HG03064 (cell line): ENCODE data around the gene HOXB4.

ENCODE experiments used
- ATAC-seq: cut with Tn5 transposase; IDR thresholded peaks from one replicate; pipeline ENCODE4 v1.9.1; 2021; ENCODE audit warnings: low read depth; ENCODE audit not compliant: unreplicated experiment

HOXB4 gene

GRCh38 chr17:48549914-48550501 is 28.1 kb downstream of the HOXB4 start:
- no peak for ATAC-seq

DNA sequence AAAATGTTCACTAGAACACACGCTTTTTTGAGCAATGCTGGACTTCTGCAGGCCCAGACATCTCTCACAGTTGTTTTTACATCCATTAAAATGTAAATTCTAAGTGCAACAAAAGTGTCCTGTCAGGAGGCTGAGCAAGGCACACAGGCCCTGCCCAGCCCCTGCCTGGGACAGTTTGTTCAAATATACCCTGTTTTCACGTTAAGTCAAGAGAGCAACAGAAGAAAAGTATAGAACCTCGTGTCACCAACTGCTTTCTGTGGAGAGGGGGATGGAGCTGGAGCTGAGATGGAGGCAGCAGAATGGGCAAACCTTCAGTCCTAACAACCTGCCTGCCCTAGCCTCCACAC is 28.9 kb downstream of the HOXB4 start:
- no peak for ATAC-seq

DNA sequence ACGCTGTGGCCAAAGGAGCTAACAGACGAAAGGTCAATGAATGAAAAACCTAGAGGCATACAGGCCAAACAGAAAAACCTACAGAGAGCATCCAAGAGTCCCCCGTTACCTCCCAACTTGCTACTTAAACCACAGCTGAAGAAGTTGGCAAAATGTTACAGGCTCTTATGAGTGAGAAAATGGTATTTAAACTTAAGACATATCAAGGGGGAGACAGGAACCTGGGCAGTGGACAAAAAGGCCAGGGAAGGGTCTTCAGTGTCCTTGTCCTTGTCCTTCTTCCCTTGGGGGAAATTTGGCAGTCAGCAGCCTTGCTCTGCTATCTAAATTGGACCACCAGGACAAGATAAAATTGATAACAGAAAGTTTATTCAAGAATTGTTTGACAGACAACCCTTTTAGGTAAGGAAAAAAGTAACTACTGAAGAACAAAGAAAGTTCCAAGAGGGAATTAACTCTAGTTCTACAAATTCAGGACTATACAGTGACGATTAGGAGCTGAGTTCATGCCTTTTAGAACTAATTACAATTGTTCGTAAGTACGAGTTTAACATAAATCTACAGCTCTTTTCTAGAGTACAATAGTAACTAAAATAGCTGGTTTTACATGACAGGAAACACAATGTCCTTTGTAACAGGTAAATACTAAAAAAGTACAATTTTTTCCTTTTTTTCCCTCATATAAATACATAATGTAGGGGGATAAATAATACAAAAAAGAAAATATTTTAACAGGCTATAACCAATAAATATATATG is 29.4 kb downstream of the HOXB4 start:
- ATAC-seq: no peak

DNA sequence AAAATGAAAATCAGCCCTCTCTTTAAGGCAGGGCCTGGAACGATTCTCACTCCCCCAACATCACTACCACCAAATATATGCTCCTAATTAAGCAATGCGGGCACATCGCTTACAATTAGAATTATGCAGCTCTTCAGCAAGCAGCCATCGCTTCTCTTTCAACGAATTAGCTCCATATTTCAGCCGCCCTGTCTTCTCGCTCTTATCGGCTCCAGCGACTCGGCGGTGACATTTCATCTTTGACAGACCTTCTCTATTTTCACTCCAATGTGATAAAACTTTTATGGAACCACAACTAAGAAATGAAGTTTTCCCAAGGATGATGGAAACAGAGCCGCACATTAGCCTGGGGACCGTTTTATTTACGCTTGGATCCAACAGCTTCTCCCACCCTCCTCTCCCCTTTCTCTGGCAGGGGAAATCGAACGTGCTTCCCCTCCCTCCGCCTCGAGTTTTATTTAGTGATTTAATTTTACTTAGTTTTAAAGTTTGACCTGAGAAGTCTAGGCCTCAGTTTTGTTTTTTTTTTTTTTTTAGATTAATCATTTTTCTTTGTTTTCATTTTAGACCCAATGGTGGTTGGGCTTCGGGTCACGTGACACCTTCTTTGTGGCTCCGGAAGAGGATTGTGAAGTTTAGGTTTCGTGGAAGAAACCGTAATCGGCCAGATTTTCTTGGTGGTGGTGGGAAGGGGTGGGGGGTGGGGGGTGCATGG is 30.2 kb downstream of the HOXB4 start:
- ATAC-seq: no peak

DNA sequence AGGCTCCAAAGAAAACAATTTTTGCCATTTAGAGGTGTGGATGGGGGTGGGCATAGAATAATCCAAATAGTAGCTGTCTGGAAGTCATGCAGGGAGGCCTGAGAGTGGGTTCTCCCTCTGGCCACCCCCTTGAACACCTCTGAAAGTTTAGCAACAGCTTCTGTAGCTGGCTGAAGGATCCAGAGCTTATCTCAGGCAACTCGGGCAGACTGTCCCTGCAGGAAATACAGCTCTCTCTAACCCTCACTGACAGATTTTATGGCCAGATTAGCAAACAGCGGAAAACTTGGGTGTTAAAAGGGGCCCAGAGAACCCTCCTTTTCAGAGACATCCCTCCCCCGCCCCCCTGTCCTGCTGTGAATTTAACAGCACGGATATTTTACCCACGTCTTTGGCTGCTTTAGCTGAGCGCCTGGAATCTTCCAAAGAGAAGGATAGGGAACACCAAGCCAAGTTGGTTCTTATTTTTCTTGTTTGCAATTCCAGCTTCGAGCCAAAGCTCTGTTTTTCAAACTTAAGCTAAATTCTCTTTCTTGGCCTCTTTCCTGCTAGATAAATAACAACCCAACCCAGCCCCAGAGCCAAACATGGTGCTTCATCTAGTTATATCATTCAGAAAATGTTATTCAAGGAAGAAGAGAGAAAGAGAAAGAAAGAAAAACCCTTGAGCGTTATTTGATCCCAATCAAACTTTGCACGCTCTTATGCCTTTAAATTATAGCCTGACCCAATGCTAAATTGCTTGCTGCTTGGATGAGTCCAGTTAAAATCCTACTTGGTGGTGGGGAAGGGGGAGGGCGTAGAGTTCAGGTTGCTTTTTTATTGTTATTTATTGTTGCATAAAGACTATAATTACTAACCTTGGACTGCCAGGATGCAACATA is 31.0 kb downstream of the HOXB4 start:
- ATAC-seq: no peak

DNA sequence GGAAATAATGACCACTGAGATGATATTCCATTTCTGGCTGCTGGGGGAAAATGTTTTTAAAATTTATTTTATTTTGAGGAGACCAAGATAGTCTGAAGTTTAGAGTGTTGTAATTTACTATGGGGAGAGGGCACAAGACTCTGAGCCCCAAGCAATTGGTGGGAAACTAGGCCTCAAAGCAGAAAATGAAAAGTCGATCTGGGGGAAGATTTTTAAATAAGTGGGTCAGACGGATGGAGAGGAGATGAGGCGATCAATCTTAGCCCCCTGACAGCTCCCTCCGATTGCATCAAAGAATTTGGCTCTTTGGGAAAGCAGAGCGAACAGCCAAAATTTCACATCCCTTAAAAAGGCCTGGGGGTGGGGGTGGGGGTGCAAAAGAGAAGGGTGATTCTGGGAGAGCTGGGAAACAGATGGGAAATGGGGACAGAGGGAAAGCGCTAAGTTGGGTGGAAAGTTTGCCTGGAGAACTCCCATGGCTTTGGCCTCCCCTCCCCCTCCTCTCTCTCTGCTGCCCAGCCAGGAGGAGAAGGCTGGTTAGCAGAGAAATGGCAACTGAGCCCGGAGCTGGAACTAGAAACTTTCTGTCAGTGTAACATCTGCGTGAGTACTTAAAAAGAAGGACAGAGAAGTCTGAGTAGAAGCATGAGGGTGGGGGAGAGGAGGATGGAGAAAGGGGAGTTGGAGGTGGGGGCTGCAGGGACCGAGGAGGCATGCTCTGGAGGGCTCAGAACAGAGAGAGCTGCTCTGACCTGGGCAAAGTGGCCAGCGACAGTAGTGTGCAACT is 31.8 kb downstream of the HOXB4 start:
- no peak for ATAC-seq

- no peak for ATAC-seq
Observed at GRCh38 chr17:48545539-48545938, 32.6 kb downstream of the HOXB4 start.

DNA sequence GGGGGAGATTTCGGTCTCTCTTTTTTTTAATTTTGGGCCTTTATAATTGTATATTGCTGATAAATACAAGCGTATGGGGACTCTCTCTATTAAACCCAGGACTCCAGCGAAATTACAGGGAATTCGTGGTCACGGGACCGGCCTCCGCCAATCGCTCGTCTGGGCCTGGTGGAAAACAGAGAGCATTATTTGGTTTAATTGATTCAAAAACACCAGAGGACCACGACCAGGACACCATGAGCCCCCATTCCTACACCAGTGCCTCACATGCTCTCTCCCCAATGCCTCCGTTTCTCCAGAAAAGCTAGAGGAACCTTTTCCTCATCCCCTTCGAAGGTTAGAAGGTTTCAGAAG is 33.2 kb downstream of the HOXB4 start, which contains the start of gene HOXB2:
HOXB2 (minus strand) TSS at position 88 of the 354 bp plus-strand sequence. CDS start 198 bp downstream, outside the sequence.
- ATAC-seq: no peak

- ATAC-seq: no peak
Observed at GRCh38 chr17:48544349-48545021, 33.7 kb downstream of the HOXB4 start.

GRCh38 chr17:48543854-48544348 is 34.2 kb downstream of the HOXB4 start:
- no peak for ATAC-seq

DNA sequence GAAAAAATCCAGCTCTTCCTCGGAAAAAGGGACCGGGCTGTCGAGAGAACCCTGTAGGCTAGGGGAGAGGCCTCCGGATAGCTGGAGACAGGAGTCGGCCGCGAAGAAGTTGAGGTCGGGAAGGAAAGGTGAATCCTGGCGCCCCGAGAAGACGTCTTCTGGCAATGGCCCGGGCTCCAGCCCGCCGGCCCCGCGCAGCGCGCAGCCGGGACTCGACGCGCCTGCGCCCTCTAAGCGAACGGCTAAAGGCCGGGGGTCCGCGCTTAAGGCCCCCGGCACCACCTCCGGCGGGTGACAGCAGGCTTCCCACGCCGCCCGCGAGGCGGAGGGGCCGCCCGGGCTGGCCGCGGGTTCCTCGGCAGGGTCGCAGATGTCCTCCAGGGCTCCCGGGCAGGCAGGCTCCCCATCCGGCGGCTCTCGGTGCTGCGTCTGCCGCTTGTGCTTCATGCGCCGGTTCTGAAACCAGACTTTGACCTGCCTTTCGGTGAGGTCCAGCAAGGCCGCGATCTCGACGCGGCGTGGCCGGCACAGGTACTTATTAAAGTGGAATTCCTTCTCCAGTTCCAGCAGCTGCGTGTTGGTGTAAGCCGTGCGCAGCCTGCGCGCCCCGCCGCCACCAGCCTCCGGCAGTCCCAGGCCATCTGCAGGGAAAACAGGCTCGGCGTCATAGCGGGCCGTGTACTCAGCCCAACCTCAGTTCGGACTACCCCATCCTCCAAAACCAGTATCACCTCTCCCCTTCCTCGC is 34.9 kb downstream of the HOXB4 start:
- ATAC-seq: no peak

- no peak for ATAC-seq
Observed at GRCh38 chr17:48542698-48543106, 35.4 kb downstream of the HOXB4 start.

DNA sequence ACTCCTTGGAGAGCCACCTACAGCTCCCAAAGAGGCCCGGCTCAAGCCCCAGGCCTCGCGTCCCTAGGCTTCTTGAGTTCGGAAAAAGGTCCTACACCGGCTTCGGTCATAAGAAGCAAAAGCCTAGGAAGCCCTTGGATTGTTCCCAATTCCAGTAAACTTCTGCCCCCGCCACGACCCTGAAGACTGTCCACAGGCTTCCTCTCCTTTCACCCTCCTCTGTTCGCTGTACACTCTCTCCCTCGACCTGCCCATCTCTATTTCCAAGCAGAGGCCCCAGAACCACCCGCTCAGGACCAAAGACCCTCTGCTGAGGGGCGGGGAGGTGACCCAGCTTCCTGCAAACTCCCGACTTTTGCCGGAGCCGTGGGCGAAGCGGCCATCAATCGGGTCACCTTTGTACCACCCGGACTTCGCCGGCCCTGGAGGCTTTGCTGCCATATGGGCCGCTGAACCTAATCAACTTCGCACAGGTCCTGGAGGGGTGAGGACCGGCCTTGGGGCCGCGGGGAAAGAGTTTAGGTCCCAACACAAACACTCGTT is 36.0 kb downstream of the HOXB4 start:
- no peak for ATAC-seq

DNA sequence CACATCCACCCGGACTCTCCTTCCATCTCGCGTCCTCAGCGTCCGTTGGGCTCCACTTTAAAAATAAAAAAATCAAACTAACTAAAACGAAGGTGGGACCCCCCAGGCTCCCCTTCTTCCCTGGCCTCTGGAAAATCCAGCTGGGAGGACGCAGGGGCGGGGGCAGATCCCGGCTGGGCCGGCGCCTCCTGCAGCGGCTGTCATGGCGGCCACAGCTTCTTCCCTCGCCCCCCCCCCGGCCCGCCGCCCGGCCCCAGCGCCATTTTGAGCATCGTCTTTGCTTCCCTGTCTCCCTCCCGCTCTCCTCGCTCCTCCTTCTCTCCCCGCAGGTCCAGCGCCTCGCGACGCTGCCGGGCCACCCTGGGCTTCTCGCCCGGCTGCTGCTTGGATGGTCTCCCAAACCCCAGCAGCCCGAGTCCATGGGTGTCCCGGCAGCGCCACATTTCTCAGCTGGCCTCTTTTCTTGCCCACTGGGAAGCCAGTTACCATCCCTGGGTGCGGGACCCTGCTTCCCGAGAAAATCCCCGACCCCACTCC is 36.5 kb downstream of the HOXB4 start:
- ATAC-seq: no peak

DNA sequence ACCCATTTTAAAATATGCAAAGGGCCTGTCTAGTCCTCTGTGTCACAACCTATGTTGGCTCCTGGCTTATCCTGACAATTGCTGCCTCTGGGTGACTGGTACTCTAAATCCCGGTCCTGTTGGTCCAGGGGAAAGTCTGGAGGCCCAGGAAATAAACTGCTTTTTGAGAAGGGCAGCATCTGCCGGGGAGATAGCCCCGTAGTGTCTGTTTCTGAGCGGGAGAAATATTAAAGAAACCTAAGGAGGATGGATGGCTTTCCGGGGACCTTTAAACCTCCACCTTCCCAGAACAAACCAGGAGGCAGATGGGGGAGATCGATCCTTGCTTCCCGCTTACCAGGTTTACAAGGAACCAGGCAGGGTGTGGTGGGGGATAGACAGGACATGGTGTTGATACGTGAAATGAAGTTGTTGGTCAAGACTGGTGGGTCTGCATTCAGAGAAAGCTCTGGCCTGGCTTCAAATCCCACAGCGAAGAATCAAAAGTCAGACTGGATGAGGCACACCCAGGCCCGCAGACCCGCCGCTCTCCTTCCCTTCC is 37.0 kb downstream of the HOXB4 start:
- ATAC-seq: no peak

GRCh38 chr17:48540213-48540612 is 37.9 kb downstream of the HOXB4 start:
- ATAC-seq: no peak

GRCh38 chr17:48539177-48539576 is 39.0 kb downstream of the HOXB4 start:
- ATAC-seq: no peak

DNA sequence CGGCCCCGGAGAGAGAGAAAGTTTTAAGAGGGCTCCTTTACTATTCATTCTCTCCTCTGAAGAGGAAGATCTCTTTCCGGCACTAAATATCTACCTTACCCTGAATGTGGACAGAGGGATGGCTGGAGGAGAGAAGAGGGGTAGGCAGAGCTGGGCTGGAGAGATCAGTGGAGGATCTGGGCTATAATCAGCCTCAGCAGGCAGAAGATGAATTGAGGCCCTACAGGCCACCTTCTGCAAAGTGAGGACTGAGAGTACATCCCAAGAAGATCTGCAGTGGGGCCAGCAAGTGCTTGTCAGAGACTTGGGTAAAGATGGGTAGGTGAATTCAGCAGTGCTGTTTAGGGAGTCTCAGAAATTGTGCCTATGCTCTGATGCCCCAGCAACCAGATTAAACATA is 40.8 kb downstream of the HOXB4 start:
- ATAC-seq: no peak
